Gastroesophageal sphincter (tissue), 3 donors: ENCODE measurements around the gene MAPK4.

Experiments
- EP300 ChIP-seq: sonication (generic); formaldehyde crosslinking; IDR thresholded peaks from one replicate; pipeline ENCODE4 v1.6.1; 2017; ENCODE audit warnings: antibody characterized with exemption, mild to moderate bottlenecking
- POLR2A ChIP-seq, 2 donors: fragments of 450-650 bp; IDR thresholded peaks; one replicate each; pipeline ENCODE4 v1.6.1; 2017; ENCODE audit warnings: antibody characterized with exemption in 2 of 2, mild to moderate bottlenecking in 2 of 2, moderate library complexity in 1 of 2
- POLR2AphosphoS5 ChIP-seq: sonication (generic); formaldehyde crosslinking; IDR thresholded peaks from one replicate; pipeline ENCODE4 v1.6.1; 2017; ENCODE audit warnings: antibody characterized with exemption
- TF ChIP-seq, protein P1 (sequence below), 4 experiments: fragments of 200-600 bp in 2 of 4; fragments of 450-650 bp in 2 of 4; sonication (generic) in 1 of 4; IDR thresholded peaks; one replicate each; pipeline ENCODE4 v1.5.1; 2017 to 2019; ENCODE audit warnings: antibody characterized with exemption in 4 of 4, mild to moderate bottlenecking in 2 of 4, moderate library complexity in 2 of 4

DNA sequence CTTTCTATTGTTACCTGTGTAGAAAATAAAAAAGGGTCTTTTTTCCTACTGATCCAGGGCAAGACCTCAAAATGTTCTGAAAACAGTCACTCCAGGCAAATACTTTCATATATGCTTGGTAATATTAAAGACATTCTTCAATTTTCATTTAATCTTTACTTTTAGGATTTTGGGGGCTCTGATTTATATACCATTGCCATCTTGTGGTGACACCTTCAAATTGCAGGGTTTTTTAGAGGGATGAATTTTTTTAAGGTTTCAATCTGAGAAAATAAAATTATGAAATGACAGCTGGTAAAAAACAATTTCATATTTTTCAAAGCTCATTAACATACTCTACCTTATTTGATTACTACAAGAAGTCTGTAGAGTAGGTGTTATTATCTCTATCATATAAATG is 26.8 kb downstream of the MAPK4 start:
- TF ChIP-seq, protein P1, sequence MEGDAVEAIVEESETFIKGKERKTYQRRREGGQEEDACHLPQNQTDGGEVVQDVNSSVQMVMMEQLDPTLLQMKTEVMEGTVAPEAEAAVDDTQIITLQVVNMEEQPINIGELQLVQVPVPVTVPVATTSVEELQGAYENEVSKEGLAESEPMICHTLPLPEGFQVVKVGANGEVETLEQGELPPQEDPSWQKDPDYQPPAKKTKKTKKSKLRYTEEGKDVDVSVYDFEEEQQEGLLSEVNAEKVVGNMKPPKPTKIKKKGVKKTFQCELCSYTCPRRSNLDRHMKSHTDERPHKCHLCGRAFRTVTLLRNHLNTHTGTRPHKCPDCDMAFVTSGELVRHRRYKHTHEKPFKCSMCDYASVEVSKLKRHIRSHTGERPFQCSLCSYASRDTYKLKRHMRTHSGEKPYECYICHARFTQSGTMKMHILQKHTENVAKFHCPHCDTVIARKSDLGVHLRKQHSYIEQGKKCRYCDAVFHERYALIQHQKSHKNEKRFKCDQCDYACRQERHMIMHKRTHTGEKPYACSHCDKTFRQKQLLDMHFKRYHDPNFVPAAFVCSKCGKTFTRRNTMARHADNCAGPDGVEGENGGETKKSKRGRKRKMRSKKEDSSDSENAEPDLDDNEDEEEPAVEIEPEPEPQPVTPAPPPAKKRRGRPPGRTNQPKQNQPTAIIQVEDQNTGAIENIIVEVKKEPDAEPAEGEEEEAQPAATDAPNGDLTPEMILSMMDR (IDR thresholded peaks at IDR 0.05), result peak in 1 of 4 experiments; percentile 5
- no peak for TF ChIP-seq POLR2AphosphoS5
- no peak for TF ChIP-seq POLR2A (IDR thresholded peaks at IDR 0.05)
- TF ChIP-seq EP300, result no peak
